ENCODE measurements around the gene FOXI2. TPM values are rescaled to one million over a fixed set of nuclear protein-coding genes. Genes with fewer than 3 reads are reported as not detected.

FOXI2 gene
- total RNA-seq, 1 experiment from 2014 or later, result not detected

DNA sequence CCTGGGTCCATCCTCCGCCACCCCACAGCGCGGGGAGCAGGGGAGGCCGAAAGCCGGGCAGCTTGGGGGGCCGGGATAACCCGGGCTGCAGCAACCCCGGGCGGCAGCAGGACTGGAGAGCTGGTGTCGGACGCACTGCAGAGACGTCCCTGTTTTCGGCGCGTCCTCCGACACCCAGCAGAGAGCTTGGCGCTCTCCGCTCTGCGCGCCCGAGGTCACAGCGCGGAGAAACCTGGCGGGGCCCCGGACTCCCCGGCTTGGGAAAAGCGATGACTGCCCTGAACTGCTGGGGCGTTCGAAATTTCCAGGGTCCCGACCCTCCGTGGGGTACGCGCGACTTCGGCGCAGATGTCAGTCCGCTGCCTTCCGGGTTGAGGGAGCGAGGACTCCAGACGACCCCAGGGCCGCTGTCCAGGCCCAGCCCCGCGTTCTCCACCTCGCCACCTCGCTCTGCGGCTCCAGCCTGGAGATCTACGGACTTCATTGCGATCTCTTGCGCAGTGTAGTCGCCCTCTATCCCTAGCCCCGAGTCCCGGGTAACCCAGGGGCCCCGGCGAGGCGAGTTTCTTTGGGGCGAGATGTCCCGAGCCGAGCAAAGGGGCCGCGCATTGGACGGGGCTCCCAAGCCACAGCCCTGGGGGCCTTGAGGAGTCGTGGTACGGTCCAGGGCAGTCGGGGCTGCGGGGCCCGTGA lies 617 bp upstream of the FOXI2 start:
- ATAC-seq, result no peak
- H2AFZ ChIP-seq (ENCODE audit: low read depth, low read length, poor library complexity, severe bottlenecking), result no peak overlapping the region
- no peak for DNase-seq (ENCODE audit: low read depth, low spot score)
- no TSS peak for BruUV-seq (replicated peaks)
- no peaks in the 10 kb centered on the region for H3K36me3 ChIP-seq (ENCODE audit: control insufficient read depth in 1 of 2, insufficient read depth in 2 of 2, low read length in 2 of 2)
- H3K9ac ChIP-seq (ENCODE audit: low read length), result no peak overlapping the region
- H4K20me1 ChIP-seq (ENCODE audit: insufficient read depth), result no peaks in the 10 kb centered on the region
- no peaks in the 10 kb centered on the region for H3K9me2 ChIP-seq (ENCODE audit: insufficient read depth)
- no peak overlapping the region for H3K4me3 ChIP-seq (replicated peaks in 1 of 2; ENCODE audit: low read depth in 1 of 2, low read length in 2 of 2)
- H3K4me2 ChIP-seq (ENCODE audit: low read length), result no peak overlapping the region
- H3K9me3 ChIP-seq (ENCODE audit: control insufficient read depth in 1 of 2, insufficient read depth in 1 of 2, low read depth in 1 of 2, low read length in 2 of 2), result no peaks in the 10 kb centered on the region
- ChIA-PET POLR2A (no interaction called here), RAD21 (ENCODE audit: low non-redundant PET in 1 of 2, low total read pairs in 2 of 2, uncharacterized antibody in 2 of 2, unreplicated experiment in 2 of 2) (no interaction called here), CTCF (no interaction called here)
- intact Hi-C loops (cut with micrococcal nuclease), result no loop called here
- H3K4me1 ChIP-seq (ENCODE audit: control insufficient read depth in 1 of 2, insufficient read depth in 2 of 2, low read length in 2 of 2), result no peaks in the 10 kb centered on the region
- peaks cover 35% of the 10 kb centered on the region for H3K27me3 ChIP-seq (ENCODE audit: insufficient read depth, low read length)
- no peak overlapping the region for H3K27ac ChIP-seq (ENCODE audit: low read depth, low read length)
- TF ChIP-seq EGR1 (IDR thresholded peaks at IDR 0.05; ENCODE audit: low read depth) (no peak), POLR2A (IDR thresholded peaks at IDR 0.05; ENCODE audit: borderline replicate concordance, extremely low read depth, insufficient read depth, insufficient read length) (no peak), EZH2 (IDR thresholded peaks at IDR 0.05) (no peak), RAD21 (IDR thresholded peaks at IDR 0.05; ENCODE audit: low read depth) (no peak), YY1 (IDR thresholded peaks at IDR 0.05; ENCODE audit: extremely low read depth, insufficient replicate concordance, low read depth, low read length) (no peak), EZH2phosphoT487 (IDR thresholded peaks at IDR 0.05; ENCODE audit: borderline replicate concordance) (no peak), ZNF274 (IDR thresholded peaks at IDR 0.05; ENCODE audit: low read depth, low read length) (no peak), ELF1 (IDR thresholded peaks at IDR 0.05; ENCODE audit: borderline replicate concordance, low read depth) (no peak), CBX3 (IDR thresholded peaks at IDR 0.05; ENCODE audit: low read depth) (no peak), POLR2AphosphoS5 (IDR thresholded peaks at IDR 0.05; ENCODE audit: low read depth, low read length) (no peak), CEBPB (IDR thresholded peaks at IDR 0.05; ENCODE audit: low read depth) (no peak)
- TF ChIP-seq, protein P1, sequence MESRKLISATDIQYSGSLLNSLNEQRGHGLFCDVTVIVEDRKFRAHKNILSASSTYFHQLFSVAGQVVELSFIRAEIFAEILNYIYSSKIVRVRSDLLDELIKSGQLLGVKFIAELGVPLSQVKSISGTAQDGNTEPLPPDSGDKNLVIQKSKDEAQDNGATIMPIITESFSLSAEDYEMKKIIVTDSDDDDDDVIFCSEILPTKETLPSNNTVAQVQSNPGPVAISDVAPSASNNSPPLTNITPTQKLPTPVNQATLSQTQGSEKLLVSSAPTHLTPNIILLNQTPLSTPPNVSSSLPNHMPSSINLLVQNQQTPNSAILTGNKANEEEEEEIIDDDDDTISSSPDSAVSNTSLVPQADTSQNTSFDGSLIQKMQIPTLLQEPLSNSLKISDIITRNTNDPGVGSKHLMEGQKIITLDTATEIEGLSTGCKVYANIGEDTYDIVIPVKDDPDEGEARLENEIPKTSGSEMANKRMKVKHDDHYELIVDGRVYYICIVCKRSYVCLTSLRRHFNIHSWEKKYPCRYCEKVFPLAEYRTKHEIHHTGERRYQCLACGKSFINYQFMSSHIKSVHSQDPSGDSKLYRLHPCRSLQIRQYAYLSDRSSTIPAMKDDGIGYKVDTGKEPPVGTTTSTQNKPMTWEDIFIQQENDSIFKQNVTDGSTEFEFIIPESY (IDR thresholded peaks at IDR 0.05; ENCODE audit: extremely low read depth, insufficient replicate concordance, low read length), result no peak
- TF ChIP-seq, protein P2, sequence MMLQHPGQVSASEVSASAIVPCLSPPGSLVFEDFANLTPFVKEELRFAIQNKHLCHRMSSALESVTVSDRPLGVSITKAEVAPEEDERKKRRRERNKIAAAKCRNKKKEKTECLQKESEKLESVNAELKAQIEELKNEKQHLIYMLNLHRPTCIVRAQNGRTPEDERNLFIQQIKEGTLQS (IDR thresholded peaks at IDR 0.05), result no peak
- TF ChIP-seq, protein P3, sequence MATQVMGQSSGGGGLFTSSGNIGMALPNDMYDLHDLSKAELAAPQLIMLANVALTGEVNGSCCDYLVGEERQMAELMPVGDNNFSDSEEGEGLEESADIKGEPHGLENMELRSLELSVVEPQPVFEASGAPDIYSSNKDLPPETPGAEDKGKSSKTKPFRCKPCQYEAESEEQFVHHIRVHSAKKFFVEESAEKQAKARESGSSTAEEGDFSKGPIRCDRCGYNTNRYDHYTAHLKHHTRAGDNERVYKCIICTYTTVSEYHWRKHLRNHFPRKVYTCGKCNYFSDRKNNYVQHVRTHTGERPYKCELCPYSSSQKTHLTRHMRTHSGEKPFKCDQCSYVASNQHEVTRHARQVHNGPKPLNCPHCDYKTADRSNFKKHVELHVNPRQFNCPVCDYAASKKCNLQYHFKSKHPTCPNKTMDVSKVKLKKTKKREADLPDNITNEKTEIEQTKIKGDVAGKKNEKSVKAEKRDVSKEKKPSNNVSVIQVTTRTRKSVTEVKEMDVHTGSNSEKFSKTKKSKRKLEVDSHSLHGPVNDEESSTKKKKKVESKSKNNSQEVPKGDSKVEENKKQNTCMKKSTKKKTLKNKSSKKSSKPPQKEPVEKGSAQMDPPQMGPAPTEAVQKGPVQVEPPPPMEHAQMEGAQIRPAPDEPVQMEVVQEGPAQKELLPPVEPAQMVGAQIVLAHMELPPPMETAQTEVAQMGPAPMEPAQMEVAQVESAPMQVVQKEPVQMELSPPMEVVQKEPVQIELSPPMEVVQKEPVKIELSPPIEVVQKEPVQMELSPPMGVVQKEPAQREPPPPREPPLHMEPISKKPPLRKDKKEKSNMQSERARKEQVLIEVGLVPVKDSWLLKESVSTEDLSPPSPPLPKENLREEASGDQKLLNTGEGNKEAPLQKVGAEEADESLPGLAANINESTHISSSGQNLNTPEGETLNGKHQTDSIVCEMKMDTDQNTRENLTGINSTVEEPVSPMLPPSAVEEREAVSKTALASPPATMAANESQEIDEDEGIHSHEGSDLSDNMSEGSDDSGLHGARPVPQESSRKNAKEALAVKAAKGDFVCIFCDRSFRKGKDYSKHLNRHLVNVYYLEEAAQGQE (IDR thresholded peaks at IDR 0.05; ENCODE audit: low read depth), result no peak
- H3K79me2 ChIP-seq (ENCODE audit: insufficient read depth, low read length), result no peaks in the 10 kb centered on the region
